ENCODE results near the gene OR4D1.
"Not testable (repeated sequence)": the region's sequence is repeated elsewhere in the genome, so short reads cannot be mapped to it uniquely, and the experiment has no call there.

OR4D1 gene

DNA sequence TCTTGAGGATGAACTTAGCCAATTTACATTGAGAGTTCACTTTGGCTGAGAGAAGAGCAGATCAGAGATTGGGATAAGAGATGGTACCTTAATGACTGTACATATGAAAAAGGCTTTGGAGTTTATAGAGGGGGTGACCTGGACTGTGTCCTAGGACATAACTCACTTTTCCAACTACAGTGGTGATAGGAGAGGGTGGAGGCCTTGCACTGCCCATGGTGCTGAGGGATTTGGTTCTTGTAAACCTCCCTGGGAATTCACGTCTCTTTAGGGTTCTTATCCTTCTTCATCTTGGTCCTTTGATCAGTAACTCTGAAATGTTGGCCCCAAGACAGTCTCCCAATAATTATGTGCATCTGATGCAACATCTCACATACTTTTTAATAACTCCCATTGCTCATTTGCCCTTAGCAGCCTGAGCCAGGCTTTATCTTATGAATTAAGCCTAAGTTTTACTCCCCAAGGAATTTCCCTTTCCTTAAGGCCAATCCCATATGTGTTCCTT is at the start of gene OR4D1:
Gene OR4D1 (plus strand): TSS at position 455 of the 505 bp plus-strand sequence. CDS start 6,770 bp downstream, outside the sequence.
- no peak for DNase-seq

GRCh38 chr17:58100506-58100905 is 47.7 kb upstream of the OR4D1 start:
- no peak for DNase-seq

- not testable (repeated sequence) for DNase-seq
These were observed 46.3 kb upstream of the OR4D1 start for GRCh38 chr17:58101898-58102297.

DNA sequence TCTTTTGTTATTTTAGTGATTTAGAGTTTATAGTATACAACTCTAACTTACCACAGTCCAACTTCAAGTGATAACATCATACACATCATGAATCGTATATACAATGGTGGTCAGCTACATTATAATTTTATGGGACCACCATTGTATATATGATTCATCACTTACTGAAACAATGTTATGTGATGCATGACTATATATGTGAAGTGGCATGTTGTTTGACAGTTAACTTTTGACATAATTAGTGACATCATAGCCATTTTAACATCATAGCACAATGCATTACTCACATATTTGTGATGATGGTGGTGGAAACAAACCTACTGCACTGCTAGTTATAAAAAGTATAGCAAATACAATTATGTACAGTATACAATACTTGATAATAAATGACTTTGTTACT is 43.1 kb upstream of the OR4D1 start:
- DNase-seq: no peak

- no peak for DNase-seq
These were observed 40.9 kb upstream of the OR4D1 start for GRCh38 chr17:58107306-58107705.

GRCh38 chr17:58109197-58109596 is 39.0 kb upstream of the OR4D1 start:
- DNase-seq: no peak

DNA sequence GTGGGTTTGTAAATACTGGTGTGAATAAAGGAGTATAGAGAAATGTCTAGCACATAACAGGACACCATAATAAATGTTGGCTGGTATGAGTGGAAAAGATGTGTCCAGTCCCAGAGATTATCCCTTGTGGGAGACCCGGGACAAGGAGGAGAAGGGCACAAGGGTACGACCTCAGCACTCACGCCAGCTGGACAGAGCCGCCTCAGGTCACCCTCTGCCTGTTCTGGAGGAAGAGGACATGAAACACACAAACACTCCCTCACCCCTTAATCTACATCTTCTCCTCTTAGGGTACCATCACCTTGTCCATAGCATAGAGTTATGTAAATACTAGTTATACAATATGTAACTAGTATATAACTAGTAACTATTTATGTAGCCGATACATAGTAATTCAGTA is 38.2 kb upstream of the OR4D1 start:
- no peak for DNase-seq

- no peak for DNase-seq
These were observed 36.5 kb upstream of the OR4D1 start for GRCh38 chr17:58111676-58112075.

- peak; percentile 80 for DNase-seq
These were observed 35.1 kb upstream of the OR4D1 start for GRCh38 chr17:58112970-58113631.

- no peak for DNase-seq
These were observed 34.2 kb upstream of the OR4D1 start for GRCh38 chr17:58113947-58114346.

GRCh38 chr17:58117382-58117781 is 30.8 kb upstream of the OR4D1 start:
- no peak for DNase-seq

DNA sequence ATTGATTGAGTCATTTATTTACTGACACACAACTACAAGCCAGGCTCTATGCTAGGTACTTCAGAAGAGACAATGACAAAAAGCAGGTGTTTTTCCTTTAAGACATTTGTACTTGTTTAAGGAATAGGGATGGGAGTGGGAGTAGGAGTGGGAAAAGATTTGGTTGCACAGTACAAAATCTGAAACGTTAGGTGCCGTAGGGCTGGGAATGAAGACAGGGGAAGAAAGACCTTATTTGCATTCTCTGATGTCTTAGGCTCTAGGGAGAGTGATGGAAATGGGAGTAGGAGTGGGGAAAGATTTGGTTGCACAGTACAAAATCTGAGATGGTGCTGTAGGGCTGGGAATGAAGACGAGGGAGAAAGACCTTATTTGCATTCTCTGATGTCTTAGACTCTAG is 28.7 kb upstream of the OR4D1 start:
- no peak for DNase-seq

- peak; percentile 12 for DNase-seq
These were observed 27.9 kb upstream of the OR4D1 start for GRCh38 chr17:58120195-58120822.

- no peak for DNase-seq
These were observed 26.3 kb upstream of the OR4D1 start for GRCh38 chr17:58121925-58122324.

DNA sequence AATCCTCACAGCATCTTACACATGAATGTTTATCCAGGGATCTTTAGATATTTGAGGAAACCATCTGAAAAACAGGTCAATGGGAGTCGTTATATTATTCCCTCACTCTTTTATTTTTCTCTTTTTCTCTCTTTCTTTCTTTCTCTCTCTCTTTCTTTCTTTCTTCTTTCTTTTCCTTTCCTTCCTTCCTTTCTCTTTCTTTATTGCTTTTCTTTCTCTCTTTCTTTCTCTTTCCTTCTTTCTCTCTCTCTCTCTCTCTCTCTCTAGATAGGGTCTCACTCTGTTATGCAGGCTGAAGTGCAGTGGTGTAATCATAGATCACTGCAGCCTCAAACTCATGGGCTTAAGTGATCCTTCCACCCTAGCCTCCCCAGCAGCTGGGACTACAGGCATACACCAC is 20.3 kb upstream of the OR4D1 start:
- no peak for DNase-seq

DNA sequence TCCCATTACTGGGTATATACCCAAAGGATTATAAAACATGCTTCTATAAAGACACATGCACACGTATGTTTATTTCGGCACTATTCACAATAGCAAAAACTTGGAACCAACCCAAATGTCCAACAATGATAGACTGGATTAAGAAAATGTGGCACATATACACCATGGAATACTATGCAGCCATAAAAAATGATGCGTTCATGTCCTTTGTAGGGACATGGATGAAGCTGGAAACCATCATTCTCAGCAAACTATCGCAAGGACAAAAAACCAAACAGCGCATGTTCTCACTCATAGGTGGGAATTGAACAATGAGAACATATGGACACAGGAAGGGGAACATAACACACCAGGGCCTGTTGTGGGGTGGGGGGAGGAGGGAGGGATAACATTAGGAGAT is 15.5 kb upstream of the OR4D1 start:
- not testable (repeated sequence) for DNase-seq

GRCh38 chr17:58136669-58137279 is 11.4 kb upstream of the OR4D1 start:
- DNase-seq: no peak

GRCh38 chr17:58141505-58141904 is 6.7 kb upstream of the OR4D1 start:
- no peak for DNase-seq

DNA sequence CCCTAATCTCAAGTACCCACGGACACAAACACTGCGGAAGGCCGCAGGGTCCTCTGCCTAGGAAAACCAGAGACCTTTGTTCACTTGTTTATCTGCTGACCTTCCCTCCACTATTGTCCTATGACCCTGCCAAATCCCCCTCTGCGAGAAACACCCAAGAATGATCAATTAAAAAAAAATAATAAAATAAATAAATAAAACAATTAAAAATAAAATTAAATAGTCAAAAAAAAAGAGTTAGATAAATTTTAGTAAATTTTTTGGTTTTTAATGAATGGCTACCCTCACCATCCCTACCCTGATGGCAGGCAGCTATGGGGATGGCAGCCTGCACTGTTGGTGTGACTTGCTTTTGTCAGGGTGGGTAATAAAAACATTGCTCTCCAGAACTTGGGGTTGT is 4.8 kb upstream of the OR4D1 start:
- not testable (repeated sequence) for DNase-seq

- no peak for DNase-seq
These were observed 3.4 kb upstream of the OR4D1 start for GRCh38 chr17:58144801-58145200.

DNA sequence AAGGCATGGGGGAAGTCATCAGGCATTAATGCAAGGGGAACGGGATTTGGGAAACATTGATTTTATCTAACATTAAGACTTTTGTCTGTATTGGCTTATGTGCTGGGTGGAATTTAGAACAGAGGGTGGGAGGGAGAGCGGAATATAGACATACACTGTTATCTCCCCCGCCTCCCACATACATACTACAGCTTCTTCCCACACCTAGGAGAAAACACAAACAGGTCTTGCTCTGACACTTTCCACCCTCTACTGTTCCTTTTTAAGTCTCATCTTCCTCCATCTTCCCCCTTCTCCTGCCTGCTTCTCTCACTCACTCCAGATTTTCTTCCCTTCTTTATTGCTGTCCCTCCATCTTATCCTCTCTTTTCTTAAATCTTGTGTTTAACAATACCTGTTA is 425 bp downstream of the OR4D1 start:
- DNase-seq: no peak

- no peak for DNase-seq
These were observed 2.2 kb downstream of the OR4D1 start for GRCh38 chr17:58150394-58150793.

GRCh38 chr17:58153046-58153445 is 4.9 kb downstream of the OR4D1 start:
- peak; percentile 28 for DNase-seq

- no peak for DNase-seq
These were observed 5.5 kb downstream of the OR4D1 start for GRCh38 chr17:58153671-58154070.
